Smooth muscle cell (in vitro differentiated cells): ENCODE results near the gene CWH43. TPM values are rescaled to one million over a fixed set of nuclear protein-coding genes. Genes with fewer than 3 reads are reported as not detected.

Experiments
- DNase-seq: peaks from one replicate; lab custom pipeline; 2025; ENCODE audit not compliant: unreplicated experiment; lab: John Stamatoyannopoulos, UW
- H2AFZ ChIP-seq: fragments of 200-600 bp; sonication (generic); 2 replicates; pipeline ENCODE4 v1.6.0; 2016; ENCODE audit warnings: antibody characterized with exemption, low read depth, mild to moderate bottlenecking
- H3F3A ChIP-seq: fragments of 200-600 bp; sonication (generic); 2 replicates; pipeline ENCODE4 v1.6.0; 2017; ENCODE audit warnings: antibody characterized with exemption, low read depth
- H3K27ac ChIP-seq: fragments of 200-600 bp; sonication (generic); 2 replicates; pipeline ENCODE4 v1.5.1; 2016; ENCODE audit warnings: low read depth, mild to moderate bottlenecking
- H3K27me3 ChIP-seq: fragments of 200-600 bp; sonication (generic); 2 replicates; pipeline ENCODE4 v1.6.1; 2016; ENCODE audit warnings: low read depth, mild to moderate bottlenecking
- H3K36me3 ChIP-seq: fragments of 200-600 bp; sonication (generic); 2 replicates; pipeline ENCODE4 v1.5.1; 2016; ENCODE audit warnings: low read depth
- H3K4me1 ChIP-seq: fragments of 200-600 bp; sonication (generic); 2 replicates; pipeline ENCODE4 v1.5.1; 2016; ENCODE audit warnings: low read depth
- H3K4me2 ChIP-seq: fragments of 200-600 bp; sonication (generic); 2 replicates; pipeline ENCODE4 v1.6.0; 2016; ENCODE audit warnings: mild to moderate bottlenecking
- H3K4me3 ChIP-seq: fragments of 200-600 bp; sonication (generic); 2 replicates; pipeline ENCODE4 v1.5.1; 2016; ENCODE audit warnings: mild to moderate bottlenecking
- H3K79me2 ChIP-seq: fragments of 200-600 bp; sonication (generic); 2 replicates; pipeline ENCODE4 v1.6.0; 2016; ENCODE audit warnings: low read depth, mild to moderate bottlenecking
- H3K9ac ChIP-seq: fragments of 200-600 bp; sonication (generic); 2 replicates; pipeline ENCODE4 v1.6.0; 2016; ENCODE audit warnings: low read depth
- H3K9me3 ChIP-seq: fragments of 200-600 bp; sonication (generic); replicated peaks from 2 replicates; pipeline ENCODE4 v1.5.1; 2016; ENCODE audit warnings: low read depth
- H4K20me1 ChIP-seq: fragments of 200-600 bp; sonication (generic); 2 replicates; pipeline ENCODE4 v1.6.0; 2016; ENCODE audit warnings: low read depth
- WGBS: methylation state at CpG from one replicate; pipeline ENCODE4 v1.1.7; 2016; ENCODE audit warnings: low lambda C conversion rate; 5-methylcytosine and 5-hydroxymethylcytosine counted together
- polyA plus RNA-seq: library from polyadenylated mRNA; unstranded; fragments of >200 nt; fragmentation: Nextera tagmentation; extraction: Ambion mirVana; gene quantifications from 2 replicates; pipeline ENCODE4 v1.2.1, GENCODE V29; 2016
- total RNA-seq: library from RNA; depleted of rRNA; stranded (reverse); fragments of >200 nt; gene quantifications from 2 replicates; pipeline ENCODE4 v1.2.3, GENCODE V29; 2014
- TF ChIP-seq, protein P1 (sequence below): fragments of 200-600 bp; sonication (generic); IDR thresholded peaks from 2 replicates; pipeline ENCODE4 v1.5.1; 2017; ENCODE audit warnings: borderline replicate concordance, mild to moderate bottlenecking, antibody characterized with exemption; ENCODE audit not compliant: insufficient read depth, poor library complexity, severe bottlenecking

The CWH43 gene
- 2.1 and 7.2 TPM in 2 replicates for total RNA-seq
- polyA plus RNA-seq: 0.50 and 0.83 TPM in 2 replicates

DNA sequence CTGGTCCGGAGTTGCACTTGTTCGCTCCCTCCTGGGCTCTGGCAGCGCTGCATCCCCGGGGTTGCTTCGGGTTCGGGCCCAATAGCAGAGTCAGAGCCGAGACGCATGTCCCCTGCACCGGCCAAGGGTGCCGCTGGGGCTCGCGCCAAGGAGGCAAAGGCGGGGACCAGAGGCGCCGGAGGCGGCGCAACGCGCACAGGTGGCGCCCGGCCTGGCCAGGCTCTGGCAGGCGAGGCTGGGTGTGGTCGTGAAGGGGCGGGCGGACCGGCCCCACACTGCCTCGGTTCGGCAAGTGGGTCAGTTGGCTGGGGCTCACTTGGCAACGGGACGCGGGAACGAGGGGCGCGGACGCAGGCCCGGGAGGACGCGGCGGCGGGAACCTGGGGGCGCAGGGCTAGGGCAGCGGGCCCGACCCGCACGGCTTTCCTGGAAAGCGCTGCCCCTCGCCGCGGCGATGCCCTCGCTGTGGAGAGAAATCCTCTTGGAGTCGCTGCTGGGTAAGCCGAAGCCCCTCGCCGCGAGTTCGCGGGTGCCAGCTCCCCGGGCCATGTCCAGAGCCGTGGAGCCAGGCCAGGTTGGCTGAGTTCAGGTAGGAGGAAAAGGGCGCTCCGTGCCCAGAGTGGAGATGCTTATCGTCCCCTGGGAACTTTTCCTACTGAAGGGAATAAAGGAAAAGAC lies at the start of gene CWH43:
CWH43 (plus strand) TSS at position 300 of the 678 bp plus-strand sequence; CDS start at position 455, 155 bp downstream.
- no peak within 1 kb of the TSS for H3K4me2 ChIP-seq
- no peak for DNase-seq

DNA sequence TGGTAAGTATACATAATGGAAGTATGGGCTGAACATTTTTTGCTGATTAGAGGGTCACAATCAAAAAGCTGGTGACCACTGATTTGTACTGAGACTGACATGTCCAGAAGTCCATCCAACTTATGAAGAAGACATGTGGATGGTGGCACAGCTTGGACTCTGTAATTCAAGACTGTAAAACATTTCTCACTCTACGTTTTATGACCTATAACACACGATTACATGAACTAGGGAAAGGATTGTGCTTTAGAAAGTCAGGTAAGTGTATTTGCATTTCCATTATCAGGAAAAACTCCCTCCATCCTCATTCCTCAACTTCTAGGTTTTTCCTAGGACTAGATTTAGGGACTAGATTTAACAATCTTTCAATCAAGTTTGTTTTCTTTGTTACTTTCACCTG lies 49.0 kb upstream of the CWH43 start:
- no peaks in the 10 kb centered on the region for H3K79me2 ChIP-seq
- H2AFZ ChIP-seq: no peak overlapping the region
- no peaks in the 10 kb centered on the region for H3K36me3 ChIP-seq
- no peaks in the 10 kb centered on the region for H3K9me3 ChIP-seq
- no peaks in the 10 kb centered on the region for H3K4me1 ChIP-seq
- no peak overlapping the region for H3K9ac ChIP-seq
- H3K27ac ChIP-seq: no peak overlapping the region
- no peaks in the 10 kb centered on the region for H3F3A ChIP-seq
- H3K27me3 ChIP-seq: no peaks in the 10 kb centered on the region
- no peak overlapping the region for H3K4me3 ChIP-seq
- DNase-seq: no peak
- H4K20me1 ChIP-seq: no peaks in the 10 kb centered on the region
- TF ChIP-seq, protein P1, sequence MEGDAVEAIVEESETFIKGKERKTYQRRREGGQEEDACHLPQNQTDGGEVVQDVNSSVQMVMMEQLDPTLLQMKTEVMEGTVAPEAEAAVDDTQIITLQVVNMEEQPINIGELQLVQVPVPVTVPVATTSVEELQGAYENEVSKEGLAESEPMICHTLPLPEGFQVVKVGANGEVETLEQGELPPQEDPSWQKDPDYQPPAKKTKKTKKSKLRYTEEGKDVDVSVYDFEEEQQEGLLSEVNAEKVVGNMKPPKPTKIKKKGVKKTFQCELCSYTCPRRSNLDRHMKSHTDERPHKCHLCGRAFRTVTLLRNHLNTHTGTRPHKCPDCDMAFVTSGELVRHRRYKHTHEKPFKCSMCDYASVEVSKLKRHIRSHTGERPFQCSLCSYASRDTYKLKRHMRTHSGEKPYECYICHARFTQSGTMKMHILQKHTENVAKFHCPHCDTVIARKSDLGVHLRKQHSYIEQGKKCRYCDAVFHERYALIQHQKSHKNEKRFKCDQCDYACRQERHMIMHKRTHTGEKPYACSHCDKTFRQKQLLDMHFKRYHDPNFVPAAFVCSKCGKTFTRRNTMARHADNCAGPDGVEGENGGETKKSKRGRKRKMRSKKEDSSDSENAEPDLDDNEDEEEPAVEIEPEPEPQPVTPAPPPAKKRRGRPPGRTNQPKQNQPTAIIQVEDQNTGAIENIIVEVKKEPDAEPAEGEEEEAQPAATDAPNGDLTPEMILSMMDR: no peak
- WGBS: 80% methylated on average over 2 of the region's 2 CpGs
- H3K4me2 ChIP-seq: no peak overlapping the region

More for the DNA sequence above, at the start of gene CWH43:
- Histone ChIP-seq H3K36me3 (no peaks in the 10 kb centered on the region), H3K79me2 (no peaks in the 10 kb centered on the region), H4K20me1 (no peaks in the 10 kb centered on the region), H3K4me3 (no peak within 1 kb of the TSS), H3K27me3 (peaks cover 41% of the 10 kb centered on the region), H3F3A (no peaks in the 10 kb centered on the region), H2AFZ (no peak within 1 kb of the TSS), H3K9me3 (no peaks in the 10 kb centered on the region), H3K4me1 (no peaks in the 10 kb centered on the region), H3K27ac (no peak within 1 kb of the TSS), H3K9ac (no peak within 1 kb of the TSS)
- 14% methylated on average over 60 of the region's 63 CpGs for WGBS
- TF ChIP-seq, protein P1: no peak

DNA sequence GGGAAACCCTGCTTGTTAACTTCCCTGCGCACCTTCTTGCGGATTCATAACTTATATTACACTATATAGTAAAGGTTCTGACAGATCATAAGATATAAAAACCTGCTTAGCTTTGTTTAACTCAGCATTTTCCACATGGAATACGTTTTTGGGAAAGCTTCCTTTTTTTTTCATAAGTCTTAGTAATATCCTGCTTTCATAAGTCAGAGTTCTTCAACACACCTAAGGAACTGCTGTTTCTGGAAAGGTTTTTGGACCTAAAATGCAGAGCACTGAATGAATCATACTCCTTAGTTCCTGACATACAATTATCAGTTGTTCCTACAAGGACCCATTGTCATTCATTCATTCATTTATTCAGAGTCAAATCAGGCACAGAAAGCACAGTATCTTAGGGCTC lies 47.2 kb upstream of the CWH43 start:
- Histone ChIP-seq H3K4me1 (no peaks in the 10 kb centered on the region), H2AFZ (no peak overlapping the region), H3K9me3 (no peaks in the 10 kb centered on the region), H3K36me3 (no peaks in the 10 kb centered on the region), H3F3A (no peaks in the 10 kb centered on the region), H3K4me3 (no peak overlapping the region), H4K20me1 (no peaks in the 10 kb centered on the region), H3K27ac (no peak overlapping the region), H3K27me3 (no peaks in the 10 kb centered on the region), H3K4me2 (no peak overlapping the region), H3K79me2 (no peaks in the 10 kb centered on the region), H3K9ac (no peak overlapping the region)
- WGBS: 82% methylated on average over 3 of the region's 3 CpGs
- TF ChIP-seq, protein P1: no peak
- DNase-seq: no peak

DNA sequence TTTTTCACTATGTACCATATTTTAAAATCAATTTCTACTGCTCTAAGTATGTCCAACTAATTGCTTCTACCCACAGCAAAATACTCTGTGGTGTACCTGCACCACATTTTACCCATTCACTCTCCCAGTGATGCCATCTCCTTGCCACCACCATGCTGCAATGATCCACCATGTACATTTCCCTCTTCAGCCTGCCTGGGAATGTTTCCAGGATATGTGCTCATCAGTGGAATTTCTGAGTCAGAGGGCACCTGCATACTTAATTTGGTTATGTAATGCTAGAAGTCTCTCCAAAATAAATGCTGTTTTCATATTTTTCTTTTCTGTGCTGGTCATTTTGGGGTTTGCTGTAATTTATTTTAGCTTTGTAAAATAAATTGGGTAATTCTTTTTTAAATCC lies 46.3 kb upstream of the CWH43 start:
- no peaks in the 10 kb centered on the region for H4K20me1 ChIP-seq
- H3K9me3 ChIP-seq: no peaks in the 10 kb centered on the region
- H3K79me2 ChIP-seq: no peaks in the 10 kb centered on the region
- TF ChIP-seq, protein P1: no peak
- no peaks in the 10 kb centered on the region for H3K4me1 ChIP-seq
- H3K4me2 ChIP-seq: no peak overlapping the region
- no peak for DNase-seq
- H3K36me3 ChIP-seq: no peaks in the 10 kb centered on the region
- H3K27me3 ChIP-seq: no peaks in the 10 kb centered on the region
- no peak overlapping the region for H3K27ac ChIP-seq
- no peak overlapping the region for H3K4me3 ChIP-seq
- no peaks in the 10 kb centered on the region for H3F3A ChIP-seq
- no peak overlapping the region for H3K9ac ChIP-seq
- H2AFZ ChIP-seq: no peak overlapping the region
